Measurements from ENCODE around the gene ATG101.

Gene ATG101

DNA sequence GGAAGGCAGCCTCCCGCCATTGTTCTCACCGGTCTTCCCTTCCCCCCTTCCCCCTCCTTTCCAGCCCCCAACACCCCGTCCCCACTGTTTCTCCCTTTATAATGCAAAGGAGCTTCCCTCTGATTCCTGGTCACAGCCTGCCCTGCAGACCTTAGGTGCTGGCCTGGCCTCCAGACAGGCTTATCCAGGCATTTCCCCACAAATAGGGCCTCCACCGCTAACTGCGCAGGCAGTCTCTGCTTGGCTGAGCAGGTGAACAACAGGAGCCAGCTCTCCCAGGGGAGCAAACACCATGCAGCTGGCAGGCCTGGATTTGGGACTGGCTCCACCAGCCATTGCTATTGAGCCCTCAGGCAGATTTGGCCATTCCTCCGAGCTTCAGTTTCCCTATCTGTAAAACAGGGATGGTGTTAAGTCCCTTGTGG is 55.7 kb downstream of the ATG101 start:
- peaks cover 0 to 14% (median 0%) of the 10 kb centered on the region in 4 donors for H3K4me1 ChIP-seq
- DNase-seq = peak in 1 of 2 donors; percentile 31
- H3K27ac ChIP-seq = no peak overlapping the region
- no peaks in the 10 kb centered on the region for H3K9me3 ChIP-seq
- no peak overlapping the region for H3K4me3 ChIP-seq
- intact Hi-C loops (cut with DNase I; ENCODE audit: low total_unique reads) = no loop called here
- no peaks in the 10 kb centered on the region for H3K36me3 ChIP-seq
- TF ChIP-seq, protein P1, sequence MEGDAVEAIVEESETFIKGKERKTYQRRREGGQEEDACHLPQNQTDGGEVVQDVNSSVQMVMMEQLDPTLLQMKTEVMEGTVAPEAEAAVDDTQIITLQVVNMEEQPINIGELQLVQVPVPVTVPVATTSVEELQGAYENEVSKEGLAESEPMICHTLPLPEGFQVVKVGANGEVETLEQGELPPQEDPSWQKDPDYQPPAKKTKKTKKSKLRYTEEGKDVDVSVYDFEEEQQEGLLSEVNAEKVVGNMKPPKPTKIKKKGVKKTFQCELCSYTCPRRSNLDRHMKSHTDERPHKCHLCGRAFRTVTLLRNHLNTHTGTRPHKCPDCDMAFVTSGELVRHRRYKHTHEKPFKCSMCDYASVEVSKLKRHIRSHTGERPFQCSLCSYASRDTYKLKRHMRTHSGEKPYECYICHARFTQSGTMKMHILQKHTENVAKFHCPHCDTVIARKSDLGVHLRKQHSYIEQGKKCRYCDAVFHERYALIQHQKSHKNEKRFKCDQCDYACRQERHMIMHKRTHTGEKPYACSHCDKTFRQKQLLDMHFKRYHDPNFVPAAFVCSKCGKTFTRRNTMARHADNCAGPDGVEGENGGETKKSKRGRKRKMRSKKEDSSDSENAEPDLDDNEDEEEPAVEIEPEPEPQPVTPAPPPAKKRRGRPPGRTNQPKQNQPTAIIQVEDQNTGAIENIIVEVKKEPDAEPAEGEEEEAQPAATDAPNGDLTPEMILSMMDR (IDR thresholded peaks at IDR 0.05) = no peak
- H3K27me3 ChIP-seq = peaks cover 0 to 46% of the 10 kb centered on the region in 2 donors

DNA sequence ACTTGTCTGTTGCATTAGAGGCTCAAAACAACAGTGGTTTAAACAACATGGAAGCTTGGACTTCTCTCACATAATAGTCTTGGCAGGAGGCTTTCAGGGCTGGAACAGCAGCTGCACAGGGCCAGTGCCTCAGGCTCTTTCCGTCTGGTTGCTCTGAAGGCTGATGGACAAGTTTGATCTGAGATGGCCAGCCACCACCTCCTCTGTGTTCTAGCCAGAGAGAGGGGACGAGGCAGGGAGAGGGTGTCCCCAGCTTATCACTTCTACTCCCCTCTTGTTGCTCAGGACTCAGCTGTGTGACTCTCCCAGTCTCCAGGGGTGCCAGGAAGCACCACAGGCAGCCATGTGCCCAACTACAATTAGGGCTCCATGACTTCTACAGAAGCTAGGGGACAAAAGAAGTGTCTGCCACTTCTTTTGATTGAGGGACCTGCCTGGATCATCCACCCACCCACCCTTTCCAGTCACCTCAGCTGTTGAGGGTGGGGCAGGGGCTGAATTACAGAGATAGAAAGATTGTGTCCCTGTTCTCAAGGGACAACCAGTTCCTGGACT is 56.3 kb downstream of the ATG101 start:
- peaks cover 0 to 40% of the 10 kb centered on the region in 2 donors for H3K27me3 ChIP-seq
- H3K9me3 ChIP-seq = no peaks in the 10 kb centered on the region
- TF ChIP-seq, protein P1 (IDR thresholded peaks at IDR 0.05) = no peak
- H3K4me1 ChIP-seq = peaks cover 0 to 14% (median 0%) of the 10 kb centered on the region in 4 donors
- H3K27ac ChIP-seq = peak overlapping the region in 1 of 2 donors; percentile 28
- no peak overlapping the region for H3K4me3 ChIP-seq
- H3K36me3 ChIP-seq = no peaks in the 10 kb centered on the region
- DNase-seq = peak in 1 of 2 donors; percentile 53
- intact Hi-C loops (cut with DNase I; ENCODE audit: low total_unique reads) = no loop called here
